ENCODE results near the gene RXYLT1.

The RXYLT1 gene

DNA sequence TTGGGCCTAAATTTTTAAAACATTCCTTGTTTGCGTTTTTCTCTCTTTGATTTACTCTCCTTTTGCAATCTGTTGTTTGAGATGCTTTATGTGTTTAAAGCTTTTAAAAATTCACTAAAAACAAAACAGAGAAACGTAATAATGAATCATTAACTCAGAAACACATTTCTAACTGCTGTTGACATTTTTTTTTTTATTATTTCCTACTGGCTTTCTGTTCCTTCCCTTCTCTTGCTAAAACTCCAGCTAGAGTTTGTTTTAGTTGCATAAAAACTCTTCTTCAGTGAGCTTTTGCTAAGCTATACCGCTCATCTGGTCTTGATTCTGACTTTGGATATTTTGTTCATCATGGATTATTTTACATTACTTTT lies 35.8 kb downstream of the RXYLT1 start:
- Histone ChIP-seq H3K79me2 (ENCODE audit: insufficient read depth, low read length) (no peaks in the 10 kb centered on the region), H3F3A (ENCODE audit: insufficient read depth) (no peaks in the 10 kb centered on the region), H3K4me2 (ENCODE audit: low read depth, low read length, poor library complexity, severe bottlenecking) (no peak overlapping the region), H3K9me3 (ENCODE audit: insufficient read depth, low read length) (no peaks in the 10 kb centered on the region), H3K9me2 (replicated peaks; ENCODE audit: insufficient read depth, low read length) (no peaks in the 10 kb centered on the region), H3K27ac (ENCODE audit: low read depth, low read length) (no peak overlapping the region), H3K4me3 (ENCODE audit: insufficient read depth, low read length, poor library complexity, severe bottlenecking) (no peak overlapping the region), H2AFZ (ENCODE audit: low read depth, low read length, severe bottlenecking) (no peak overlapping the region), H3K27me3 (ENCODE audit: low read length) (no peaks in the 10 kb centered on the region), H3K9ac (ENCODE audit: low read length) (no peak overlapping the region), H4K20me1 (ENCODE audit: low read depth, low read length) (no peaks in the 10 kb centered on the region), H3K36me3 (ENCODE audit: low read length) (no peaks in the 10 kb centered on the region)
- TF ChIP-seq, protein P1, sequence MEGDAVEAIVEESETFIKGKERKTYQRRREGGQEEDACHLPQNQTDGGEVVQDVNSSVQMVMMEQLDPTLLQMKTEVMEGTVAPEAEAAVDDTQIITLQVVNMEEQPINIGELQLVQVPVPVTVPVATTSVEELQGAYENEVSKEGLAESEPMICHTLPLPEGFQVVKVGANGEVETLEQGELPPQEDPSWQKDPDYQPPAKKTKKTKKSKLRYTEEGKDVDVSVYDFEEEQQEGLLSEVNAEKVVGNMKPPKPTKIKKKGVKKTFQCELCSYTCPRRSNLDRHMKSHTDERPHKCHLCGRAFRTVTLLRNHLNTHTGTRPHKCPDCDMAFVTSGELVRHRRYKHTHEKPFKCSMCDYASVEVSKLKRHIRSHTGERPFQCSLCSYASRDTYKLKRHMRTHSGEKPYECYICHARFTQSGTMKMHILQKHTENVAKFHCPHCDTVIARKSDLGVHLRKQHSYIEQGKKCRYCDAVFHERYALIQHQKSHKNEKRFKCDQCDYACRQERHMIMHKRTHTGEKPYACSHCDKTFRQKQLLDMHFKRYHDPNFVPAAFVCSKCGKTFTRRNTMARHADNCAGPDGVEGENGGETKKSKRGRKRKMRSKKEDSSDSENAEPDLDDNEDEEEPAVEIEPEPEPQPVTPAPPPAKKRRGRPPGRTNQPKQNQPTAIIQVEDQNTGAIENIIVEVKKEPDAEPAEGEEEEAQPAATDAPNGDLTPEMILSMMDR (IDR thresholded peaks at IDR 0.05; ENCODE audit: insufficient read depth, low read length, poor library complexity, severe bottlenecking): no peak
- TF ChIP-seq EZH2phosphoT487 (conservative IDR thresholded peaks at IDR 0.05; ENCODE audit: low read length): no peak

DNA sequence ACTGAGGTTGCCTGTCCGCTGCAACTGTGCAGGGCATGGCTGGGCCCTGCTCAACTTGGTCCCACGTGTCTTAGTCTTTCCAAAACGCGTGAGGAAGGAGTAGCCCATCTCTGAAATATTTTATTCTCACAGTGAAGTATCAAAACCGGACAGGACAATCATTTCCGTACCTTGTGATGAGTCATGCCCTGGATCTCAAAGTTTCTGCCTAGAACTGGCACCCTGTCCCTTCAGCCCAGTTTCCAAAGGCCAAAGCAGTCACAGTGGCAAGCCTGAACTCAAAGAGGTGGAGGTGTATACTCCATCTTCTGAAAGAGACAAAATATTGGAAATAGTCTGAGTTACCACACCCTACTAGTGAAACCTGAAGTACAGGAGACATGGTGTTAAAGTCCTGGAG lies 36.3 kb downstream of the RXYLT1 start:
- H3K9me2 ChIP-seq (replicated peaks; ENCODE audit: insufficient read depth, low read length): no peaks in the 10 kb centered on the region
- H4K20me1 ChIP-seq (ENCODE audit: low read depth, low read length): no peaks in the 10 kb centered on the region
- no peak overlapping the region for H3K27ac ChIP-seq (ENCODE audit: low read depth, low read length)
- H3K36me3 ChIP-seq (ENCODE audit: low read length): no peaks in the 10 kb centered on the region
- H2AFZ ChIP-seq (ENCODE audit: low read depth, low read length, severe bottlenecking): no peak overlapping the region
- no peaks in the 10 kb centered on the region for H3K27me3 ChIP-seq (ENCODE audit: low read length)
- no peaks in the 10 kb centered on the region for H3K9me3 ChIP-seq (ENCODE audit: insufficient read depth, low read length)
- no peak overlapping the region for H3K9ac ChIP-seq (ENCODE audit: low read length)
- no peaks in the 10 kb centered on the region for H3K79me2 ChIP-seq (ENCODE audit: insufficient read depth, low read length)
- H3K4me3 ChIP-seq (ENCODE audit: insufficient read depth, low read length, poor library complexity, severe bottlenecking): no peak overlapping the region
- TF ChIP-seq, protein P1 (IDR thresholded peaks at IDR 0.05; ENCODE audit: insufficient read depth, low read length, poor library complexity, severe bottlenecking): no peak
- no peak for TF ChIP-seq EZH2phosphoT487 (conservative IDR thresholded peaks at IDR 0.05; ENCODE audit: low read length)
- H3F3A ChIP-seq (ENCODE audit: insufficient read depth): no peaks in the 10 kb centered on the region
- no peak overlapping the region for H3K4me2 ChIP-seq (ENCODE audit: low read depth, low read length, poor library complexity, severe bottlenecking)

DNA sequence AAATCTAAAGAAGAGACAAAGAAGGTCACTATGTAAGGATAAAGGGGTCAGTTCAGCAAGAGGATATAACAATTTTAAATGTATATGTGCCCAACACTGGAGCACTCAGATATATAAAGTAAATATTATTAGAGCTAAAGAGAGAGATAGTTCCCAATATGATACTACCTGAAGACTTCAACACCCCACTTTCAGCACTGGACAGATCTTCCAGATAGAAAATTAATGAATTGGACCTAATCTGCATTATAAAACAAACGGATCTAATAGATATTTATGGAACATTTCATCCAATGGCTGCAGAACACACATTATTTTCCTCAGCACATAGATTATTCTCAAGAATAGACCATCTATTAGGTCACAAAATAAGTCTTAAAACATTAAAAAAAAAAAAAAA lies 40.7 kb downstream of the RXYLT1 start:
- H3K27me3 ChIP-seq (ENCODE audit: low read length): no peaks in the 10 kb centered on the region
- no peak overlapping the region for H3K27ac ChIP-seq (ENCODE audit: low read depth, low read length)
- H3K4me2 ChIP-seq (ENCODE audit: low read depth, low read length, poor library complexity, severe bottlenecking): no peak overlapping the region
- no peak overlapping the region for H2AFZ ChIP-seq (ENCODE audit: low read depth, low read length, severe bottlenecking)
- no peak overlapping the region for H3K4me3 ChIP-seq (ENCODE audit: insufficient read depth, low read length, poor library complexity, severe bottlenecking)
- TF ChIP-seq EZH2phosphoT487 (conservative IDR thresholded peaks at IDR 0.05; ENCODE audit: low read length): no peak
- no peaks in the 10 kb centered on the region for H3K9me3 ChIP-seq (ENCODE audit: insufficient read depth, low read length)
- H3K79me2 ChIP-seq (ENCODE audit: insufficient read depth, low read length): no peaks in the 10 kb centered on the region
- no peaks in the 10 kb centered on the region for H3K36me3 ChIP-seq (ENCODE audit: low read length)
- H3K9me2 ChIP-seq (replicated peaks; ENCODE audit: insufficient read depth, low read length): no peaks in the 10 kb centered on the region
- H4K20me1 ChIP-seq (ENCODE audit: low read depth, low read length): no peaks in the 10 kb centered on the region
- H3K9ac ChIP-seq (ENCODE audit: low read length): no peak overlapping the region
- H3F3A ChIP-seq (ENCODE audit: insufficient read depth): no peaks in the 10 kb centered on the region

DNA sequence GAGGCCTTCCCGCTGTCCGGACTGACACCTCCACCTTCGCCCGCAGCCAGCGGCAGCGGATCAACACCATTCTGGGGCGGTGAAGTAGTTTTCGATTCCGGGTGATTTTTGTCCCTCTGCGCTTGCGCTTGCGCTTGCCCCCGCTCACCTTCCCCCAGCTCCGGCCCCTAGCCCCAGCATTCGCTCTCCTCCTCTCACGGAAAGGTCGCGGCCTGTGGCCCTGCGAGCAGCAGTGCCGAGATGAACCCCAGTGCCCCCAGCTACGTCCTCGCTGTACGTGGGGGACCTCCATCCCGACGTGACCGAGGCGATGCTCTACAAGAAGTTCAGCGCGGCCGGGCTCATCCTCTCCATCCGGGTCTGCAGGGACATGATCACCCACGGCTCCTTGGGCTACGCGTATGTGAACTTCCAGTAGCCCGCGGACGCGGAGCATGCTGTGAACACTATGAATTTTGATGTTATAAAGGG lies 42.1 kb downstream of the RXYLT1 start:
- H3K9me2 ChIP-seq (replicated peaks; ENCODE audit: insufficient read depth, low read length): no peaks in the 10 kb centered on the region
- no peaks in the 10 kb centered on the region for H3K36me3 ChIP-seq (ENCODE audit: low read length)
- H3K27me3 ChIP-seq (ENCODE audit: low read length): no peaks in the 10 kb centered on the region
- H4K20me1 ChIP-seq (ENCODE audit: low read depth, low read length): no peaks in the 10 kb centered on the region
- no peak overlapping the region for H3K9ac ChIP-seq (ENCODE audit: low read length)
- no peak for TF ChIP-seq EZH2phosphoT487 (conservative IDR thresholded peaks at IDR 0.05; ENCODE audit: low read length)
- TF ChIP-seq, protein P1 (IDR thresholded peaks at IDR 0.05; ENCODE audit: insufficient read depth, low read length, poor library complexity, severe bottlenecking): no peak
- H3K79me2 ChIP-seq (ENCODE audit: insufficient read depth, low read length): no peaks in the 10 kb centered on the region
- H2AFZ ChIP-seq (ENCODE audit: low read depth, low read length, severe bottlenecking): no peak overlapping the region
- no peak overlapping the region for H3K4me3 ChIP-seq (ENCODE audit: insufficient read depth, low read length, poor library complexity, severe bottlenecking)
- no peaks in the 10 kb centered on the region for H3K9me3 ChIP-seq (ENCODE audit: insufficient read depth, low read length)
- H3F3A ChIP-seq (ENCODE audit: insufficient read depth): no peaks in the 10 kb centered on the region
- H3K27ac ChIP-seq (ENCODE audit: low read depth, low read length): no peak overlapping the region
- no peak overlapping the region for H3K4me2 ChIP-seq (ENCODE audit: low read depth, low read length, poor library complexity, severe bottlenecking)
